ENCODE measurements around the gene CLEC4M.
"Not testable (repeated sequence)": the region's sequence is repeated elsewhere in the genome, so short reads cannot be mapped to it uniquely, and the experiment has no call there.

GRCh38 chr19:7765043-7765442 is 2.0 kb downstream of the CLEC4M start:
- not testable (repeated sequence) for TF ChIP-seq CTCF, POLR2AphosphoS5, POLR2A (IDR thresholded peaks at IDR 0.05)

Data from breast epithelium (tissue), 3 donors.